Measurements from ENCODE around the gene GPR17.

DNA sequence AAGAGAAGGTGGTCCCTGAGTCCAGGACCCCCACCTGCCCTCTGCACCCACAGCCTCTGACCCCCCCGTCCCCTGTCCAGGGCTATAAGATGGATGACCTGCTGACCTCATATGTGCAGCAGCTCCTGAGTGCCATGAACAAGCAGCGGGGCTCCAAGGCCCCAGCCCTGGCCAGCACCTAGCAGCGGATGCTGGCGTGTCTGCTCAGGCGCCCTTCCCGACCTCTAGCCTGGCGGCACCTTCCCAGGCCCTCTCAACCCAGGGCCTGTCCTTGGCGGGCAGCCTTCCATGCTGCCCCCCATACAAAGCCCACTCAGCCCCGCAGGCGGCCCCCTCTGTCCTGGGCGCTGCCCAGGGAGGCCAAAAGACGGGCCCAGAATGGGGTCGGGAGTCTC, 8.7 kb upstream of the GPR17 start:
- TF ChIP-seq, protein P1, sequence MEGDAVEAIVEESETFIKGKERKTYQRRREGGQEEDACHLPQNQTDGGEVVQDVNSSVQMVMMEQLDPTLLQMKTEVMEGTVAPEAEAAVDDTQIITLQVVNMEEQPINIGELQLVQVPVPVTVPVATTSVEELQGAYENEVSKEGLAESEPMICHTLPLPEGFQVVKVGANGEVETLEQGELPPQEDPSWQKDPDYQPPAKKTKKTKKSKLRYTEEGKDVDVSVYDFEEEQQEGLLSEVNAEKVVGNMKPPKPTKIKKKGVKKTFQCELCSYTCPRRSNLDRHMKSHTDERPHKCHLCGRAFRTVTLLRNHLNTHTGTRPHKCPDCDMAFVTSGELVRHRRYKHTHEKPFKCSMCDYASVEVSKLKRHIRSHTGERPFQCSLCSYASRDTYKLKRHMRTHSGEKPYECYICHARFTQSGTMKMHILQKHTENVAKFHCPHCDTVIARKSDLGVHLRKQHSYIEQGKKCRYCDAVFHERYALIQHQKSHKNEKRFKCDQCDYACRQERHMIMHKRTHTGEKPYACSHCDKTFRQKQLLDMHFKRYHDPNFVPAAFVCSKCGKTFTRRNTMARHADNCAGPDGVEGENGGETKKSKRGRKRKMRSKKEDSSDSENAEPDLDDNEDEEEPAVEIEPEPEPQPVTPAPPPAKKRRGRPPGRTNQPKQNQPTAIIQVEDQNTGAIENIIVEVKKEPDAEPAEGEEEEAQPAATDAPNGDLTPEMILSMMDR (IDR thresholded peaks at IDR 0.05; ENCODE audit: insufficient read depth, low read depth, low read length), result no peak
- no peak for TF ChIP-seq EZH2 (IDR thresholded peaks at IDR 0.05; ENCODE audit: insufficient read depth, low read length)

All from astrocyte (in vitro differentiated cells and primary cell).